Neural cell (in vitro differentiated cells): ENCODE results near the gene POLR2L.

Experiments used
- EP300 ChIP-seq: fragments of 450-650 bp; conservative IDR thresholded peaks from 2 replicates; pipeline ENCODE4 v1.6.1; 2014; ENCODE audit warnings: antibody characterized with exemption, mild to moderate bottlenecking, moderate library complexity; ENCODE audit not compliant: poor library complexity, severe bottlenecking
- EZH2 ChIP-seq: fragments of 200-600, 300-800 bp; shearing (Covaris generic), sonication (generic); IDR thresholded peaks from 2 replicates; pipeline ENCODE4 v1.6.1; 2014; ENCODE audit warnings: antibody characterized with exemption, low read length, borderline replicate concordance, mild to moderate bottlenecking; ENCODE audit not compliant: insufficient read depth, poor library complexity, severe bottlenecking
- POLR2AphosphoS5 ChIP-seq: IDR thresholded peaks from 2 replicates; pipeline ENCODE4 v1.6.1; 2012
- RAD21 ChIP-seq: fragments of 450-650 bp; conservative IDR thresholded peaks from 2 replicates; pipeline ENCODE4 v1.6.1; 2014; ENCODE audit warnings: antibody characterized with exemption, mild to moderate bottlenecking, moderate library complexity
- REST ChIP-seq: IDR thresholded peaks from 2 replicates; pipeline ENCODE4 v1.6.1; 2012; ENCODE audit warnings: borderline replicate concordance
- SMC3 ChIP-seq: fragments of 450-650 bp; conservative IDR thresholded peaks from 2 replicates; pipeline ENCODE4 v1.6.1; 2014; ENCODE audit warnings: antibody characterized with exemption, mild to moderate bottlenecking, moderate library complexity; ENCODE audit not compliant: poor library complexity
- TAF1 ChIP-seq: IDR thresholded peaks from 2 replicates; pipeline ENCODE4 v1.6.1; 2012; ENCODE audit warnings: low read depth
- TF ChIP-seq, protein P1 (sequence below): fragments of 450-650 bp; IDR thresholded peaks from 2 replicates; pipeline ENCODE4 v1.5.1; 2014; ENCODE audit warnings: antibody characterized with exemption, mild to moderate bottlenecking, moderate library complexity; ENCODE audit not compliant: poor library complexity, severe bottlenecking

- TF ChIP-seq, protein P1, sequence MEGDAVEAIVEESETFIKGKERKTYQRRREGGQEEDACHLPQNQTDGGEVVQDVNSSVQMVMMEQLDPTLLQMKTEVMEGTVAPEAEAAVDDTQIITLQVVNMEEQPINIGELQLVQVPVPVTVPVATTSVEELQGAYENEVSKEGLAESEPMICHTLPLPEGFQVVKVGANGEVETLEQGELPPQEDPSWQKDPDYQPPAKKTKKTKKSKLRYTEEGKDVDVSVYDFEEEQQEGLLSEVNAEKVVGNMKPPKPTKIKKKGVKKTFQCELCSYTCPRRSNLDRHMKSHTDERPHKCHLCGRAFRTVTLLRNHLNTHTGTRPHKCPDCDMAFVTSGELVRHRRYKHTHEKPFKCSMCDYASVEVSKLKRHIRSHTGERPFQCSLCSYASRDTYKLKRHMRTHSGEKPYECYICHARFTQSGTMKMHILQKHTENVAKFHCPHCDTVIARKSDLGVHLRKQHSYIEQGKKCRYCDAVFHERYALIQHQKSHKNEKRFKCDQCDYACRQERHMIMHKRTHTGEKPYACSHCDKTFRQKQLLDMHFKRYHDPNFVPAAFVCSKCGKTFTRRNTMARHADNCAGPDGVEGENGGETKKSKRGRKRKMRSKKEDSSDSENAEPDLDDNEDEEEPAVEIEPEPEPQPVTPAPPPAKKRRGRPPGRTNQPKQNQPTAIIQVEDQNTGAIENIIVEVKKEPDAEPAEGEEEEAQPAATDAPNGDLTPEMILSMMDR = no peak
- TF ChIP-seq EP300 (no peak), EZH2 (no peak), POLR2AphosphoS5 (no peak), SMC3 (no peak), REST (no peak), RAD21 (no peak), TAF1 (no peak)
These were observed 39.4 kb downstream of the POLR2L start for GRCh38 chr11:802693-803466.
